Upper lobe of left lung (tissue), 4 donors: ENCODE data around the gene ATIC.

Experiments
- CTCF ChIP-seq, 6 experiments: fragments of 450-650 bp in 4 of 6; fragments of 200-600 bp in 2 of 6; sonication (generic) in 2 of 6; IDR thresholded peaks; one replicate each; pipeline ENCODE4 v1.5.1; 2016 to 2019; ENCODE audit warnings: antibody characterized with exemption in 6 of 6
- POLR2A ChIP-seq, 4 donors: fragments of 450-650 bp; IDR thresholded peaks; one replicate each; pipeline ENCODE4 v1.5.1; 2016 to 2017; ENCODE audit warnings: antibody characterized with exemption in 4 of 4, mild to moderate bottlenecking in 2 of 4

DNA sequence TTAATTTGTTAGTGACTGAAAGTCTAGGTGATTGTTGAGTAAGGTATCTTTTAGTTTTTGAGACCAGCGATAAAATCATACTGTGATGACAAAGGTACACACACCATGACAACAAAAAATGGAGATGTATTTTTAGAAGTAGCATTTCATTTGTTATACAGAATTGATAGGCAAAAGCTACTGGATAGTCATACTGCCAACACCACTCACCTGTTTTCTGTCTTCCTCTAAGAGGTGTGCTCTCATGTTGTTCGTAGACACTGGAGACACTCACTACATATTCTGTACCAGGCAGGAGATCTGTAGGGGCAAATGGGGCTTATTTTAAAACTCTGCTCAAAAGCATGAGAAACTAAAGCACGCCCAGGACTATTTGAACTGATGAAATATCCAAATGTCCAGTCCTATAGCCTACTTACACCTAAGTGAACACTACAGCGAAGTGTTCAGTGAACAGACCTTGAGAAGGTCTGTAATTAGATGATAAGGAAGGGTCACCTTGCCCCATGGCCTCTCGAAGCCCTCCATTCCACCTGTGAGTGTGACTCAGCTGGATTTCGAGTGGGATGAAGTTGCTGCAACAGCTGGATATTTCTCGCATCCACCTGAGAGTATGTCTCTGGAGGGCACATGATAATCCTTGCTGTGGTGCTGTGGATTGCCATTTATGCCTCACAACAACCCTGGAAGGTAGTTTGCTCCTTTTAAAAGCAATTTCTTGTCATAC, 76.3 kb downstream of the ATIC start:
- TF ChIP-seq CTCF (IDR thresholded peaks at IDR 0.05) (no peak), POLR2A (IDR thresholded peaks at IDR 0.05) (no peak)
